HG02884 (cell line): Measurements from ENCODE around the gene PSD.
A peak's percentile ranks its signal among the peaks of the same experiment; 100 is the strongest.
"Not testable (repeated sequence)": the region's sequence is repeated elsewhere in the genome, so short reads cannot be mapped to it uniquely, and the experiment has no call there.

ENCODE experiments used
- ATAC-seq: cut with Tn5 transposase; IDR thresholded peaks from one replicate; pipeline ENCODE4 v1.9.1; 2021; ENCODE audit warnings: mild to moderate bottlenecking, moderate library complexity; ENCODE audit not compliant: unreplicated experiment

Gene PSD

GRCh38 chr10:102418622-102419268 is at the start of gene PSD:
PSD (minus strand) TSS chr10:102418785; CDS start chr10:102417038, 1,747 bp downstream.
- ATAC-seq, result no peak

- ATAC-seq, result no peak
Observed at GRCh38 chr10:102467971-102468438, 49.4 kb upstream of the PSD start.

- no peak for ATAC-seq
Observed at GRCh38 chr10:102467318-102467717, 48.7 kb upstream of the PSD start.

- ATAC-seq, result no peak
Observed at GRCh38 chr10:102465466-102465865, 46.9 kb upstream of the PSD start.

GRCh38 chr10:102463983-102464382 is 45.4 kb upstream of the PSD start:
- ATAC-seq, result no peak

GRCh38 chr10:102462512-102463054 is 44.0 kb upstream of the PSD start:
- ATAC-seq, result no peak

GRCh38 chr10:102461187-102462054 is 42.8 kb upstream of the PSD start:
- ATAC-seq, result peak; percentile 92

GRCh38 chr10:102460836-102461186 is 42.2 kb upstream of the PSD start:
- peak; percentile 21 for ATAC-seq

- ATAC-seq, result no peak
Observed at GRCh38 chr10:102458656-102459055, 40.1 kb upstream of the PSD start.

GRCh38 chr10:102457591-102458150 is 39.1 kb upstream of the PSD start:
- no peak for ATAC-seq

- no peak for ATAC-seq
Observed at GRCh38 chr10:102455893-102456471, 37.4 kb upstream of the PSD start.

GRCh38 chr10:102454662-102455487 is 36.3 kb upstream of the PSD start:
- ATAC-seq, result not testable (repeated sequence)

GRCh38 chr10:102453502-102453901 is 34.9 kb upstream of the PSD start:
- no peak for ATAC-seq

- ATAC-seq, result no peak
Observed at GRCh38 chr10:102452672-102453340, 34.2 kb upstream of the PSD start.

- no peak for ATAC-seq
Observed at GRCh38 chr10:102451105-102451969, 32.8 kb upstream of the PSD start, which contains the start of gene C10orf95. C10orf95 (minus strand) TSS chr10:102451543; CDS start chr10:102451093, 450 bp downstream.

- peak; percentile 67 for ATAC-seq
Observed at GRCh38 chr10:102450374-102451104, 32.0 kb upstream of the PSD start.

- ATAC-seq, result no peak
Observed at GRCh38 chr10:102450124-102450373, 31.5 kb upstream of the PSD start.
